Vagina (tissue), 2 donors: ENCODE results near the gene SDHC. TPM values are rescaled to one million over a fixed set of nuclear protein-coding genes. Genes with fewer than 3 reads are reported as not detected.
"Not testable (repeated sequence)": the region's sequence is repeated elsewhere in the genome, so short reads cannot be mapped to it uniquely, and the experiment has no call there.

Source experiments
- DNase-seq, 2 donors: peaks; one replicate each; pipeline ENCODE4 v3.0.0-alpha.2; 2017; ENCODE audit errors: extremely low spot score in 2 of 2
- H3K27ac ChIP-seq: fragments of 200-600 bp; sonication (generic); one replicate; pipeline ENCODE4 v1.5.1; 2019
- H3K27me3 ChIP-seq: fragments of 200-600 bp; sonication (generic); one replicate; pipeline ENCODE4 v1.5.1; 2019
- H3K36me3 ChIP-seq, 2 donors: fragments of 200-600 bp; sonication (generic); one replicate each; pipeline ENCODE4 v1.5.1; 2017 to 2019
- H3K4me1 ChIP-seq: fragments of 200-600 bp; sonication (generic); one replicate; pipeline ENCODE4 v1.5.1; 2019
- H3K4me3 ChIP-seq, 2 donors: fragments of 200-600 bp; sonication (generic); 1 replicate in 1 of 2; 2 replicates in 1 of 2; pipeline ENCODE4 v1.5.1; 2016 to 2019
- H3K9me3 ChIP-seq: fragments of 200-600 bp; sonication (generic); one replicate; pipeline ENCODE4 v1.5.1; 2019
- CTCF ChIP-seq, 3 experiments: fragments of 450-650 bp in 2 of 3; fragments of 200-600 bp in 1 of 3; sonication (generic) in 1 of 3; IDR thresholded peaks; one replicate each; pipeline ENCODE4 v1.5.1; 2017 to 2019; ENCODE audit warnings: antibody characterized with exemption in 3 of 3, mild to moderate bottlenecking in 2 of 3, moderate library complexity in 2 of 3
- POLR2A ChIP-seq, 2 donors: fragments of 450-650 bp; IDR thresholded peaks; one replicate each; pipeline ENCODE4 v1.6.1; 2017; ENCODE audit warnings: antibody characterized with exemption in 2 of 2, mild to moderate bottlenecking in 2 of 2, moderate library complexity in 2 of 2
- POLR2AphosphoS5 ChIP-seq, 2 donors: sonication (generic); formaldehyde crosslinking; IDR thresholded peaks; one replicate each; pipeline ENCODE4 v1.9.0; 2017; ENCODE audit warnings: antibody characterized with exemption in 2 of 2, mild to moderate bottlenecking in 2 of 2, low read depth in 1 of 2; ENCODE audit not compliant: insufficient read depth in 1 of 2
- intact Hi-C: fragments of 100-400 bp; cut with DNase I; formaldehyde crosslinking; loops from one replicate; pipeline ENCODE4 v1.15.1; 2023
- small RNA-seq: library from RNA; depleted of rRNA; stranded (forward); fragments of <200 nt; gene quantifications from one replicate; pipeline ENCODE3, GENCODE V24; 2016
- total RNA-seq: library from RNA; depleted of rRNA; stranded (reverse); fragments of >200 nt; gene quantifications from one replicate; pipeline ENCODE4 v1.2.3, GENCODE V29; 2016

The SDHC gene
- total RNA-seq, 1 donor from 2014 or later, result 44.9 TPM

- no peaks in the 10 kb centered on the region for H3K36me3 ChIP-seq
- no peaks in the 10 kb centered on the region for H3K9me3 ChIP-seq
- DNase-seq, result no peak
- H3K4me3 ChIP-seq, result no peak overlapping the region
- no peak overlapping the region for H3K27ac ChIP-seq
- intact Hi-C loops, result no loop called here
- no peaks in the 10 kb centered on the region for H3K27me3 ChIP-seq
- peaks cover 8% of the 10 kb centered on the region for H3K4me1 ChIP-seq
- TF ChIP-seq POLR2A (IDR thresholded peaks at IDR 0.05) (no peak), POLR2AphosphoS5 (IDR thresholded peaks at IDR 0.05; ENCODE audit: insufficient read depth in 1 of 2, low read depth in 1 of 2) (no peak), CTCF (IDR thresholded peaks at IDR 0.05) (no peak)
Observed at GRCh38 chr1:161404051-161404597, 89.9 kb downstream of the SDHC start.

- H3K27me3 ChIP-seq, H3K36me3 ChIP-seq, H3K4me1 ChIP-seq, H3K27ac ChIP-seq, H3K9me3 ChIP-seq, intact Hi-C loops, H3K4me3 ChIP-seq, DNase-seq: not testable (repeated sequence)
Observed at GRCh38 chr1:161406551-161406950, 92.4 kb downstream of the SDHC start.

- intact Hi-C loops, result no loop called here
- Histone ChIP-seq H3K36me3 (no peaks in the 10 kb centered on the region), H3K4me3 (no peak overlapping the region), H3K27ac (no peak overlapping the region), H3K27me3 (no peaks in the 10 kb centered on the region), H3K4me1 (no peaks in the 10 kb centered on the region), H3K9me3 (no peaks in the 10 kb centered on the region)
- DNase-seq, result no peak
- TF ChIP-seq POLR2AphosphoS5 (IDR thresholded peaks at IDR 0.05; ENCODE audit: insufficient read depth in 1 of 2, low read depth in 1 of 2), result no peak
- TF ChIP-seq POLR2A (IDR thresholded peaks at IDR 0.05), result no peak
- no peak for TF ChIP-seq CTCF (IDR thresholded peaks at IDR 0.05)
Observed at GRCh38 chr1:161407451-161407985, 93.3 kb downstream of the SDHC start.

DNA sequence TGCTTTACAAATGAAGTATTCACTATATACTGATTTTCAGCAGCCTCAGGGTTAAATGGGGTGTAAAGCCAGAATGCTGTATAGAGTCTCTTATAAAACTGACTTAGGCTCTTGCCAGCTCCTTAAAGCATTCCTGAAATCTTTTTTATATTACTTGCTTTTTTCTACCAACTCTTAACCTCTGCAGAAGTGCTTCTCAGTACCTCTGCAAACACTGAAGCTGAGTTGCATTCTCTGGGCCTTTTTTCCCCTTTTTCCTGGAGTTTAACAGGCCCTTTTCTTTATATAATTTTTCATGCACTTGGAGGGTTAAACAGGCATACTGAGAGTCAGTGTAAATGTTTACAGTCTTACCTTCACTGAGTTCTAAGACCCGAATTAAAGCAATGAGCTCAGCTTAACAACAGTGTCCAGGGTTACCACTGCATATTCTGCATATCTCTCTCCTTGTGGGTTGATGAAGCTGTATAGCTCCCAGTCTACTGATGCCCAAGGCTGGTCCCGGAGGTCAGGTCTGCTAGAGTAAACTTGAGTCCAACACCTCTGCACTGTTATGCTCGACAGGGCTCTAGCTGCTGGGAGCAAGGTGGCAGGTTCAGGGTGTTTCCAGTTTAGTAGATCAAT lies 94.4 kb downstream of the SDHC start:
- no peaks in the 10 kb centered on the region for H3K36me3 ChIP-seq
- TF ChIP-seq CTCF (IDR thresholded peaks at IDR 0.05) (no peak), POLR2A (IDR thresholded peaks at IDR 0.05) (no peak), POLR2AphosphoS5 (IDR thresholded peaks at IDR 0.05; ENCODE audit: insufficient read depth in 1 of 2, low read depth in 1 of 2) (no peak)
- H3K27me3 ChIP-seq, result no peaks in the 10 kb centered on the region
- intact Hi-C loops, result no loop called here
- H3K9me3 ChIP-seq, result no peaks in the 10 kb centered on the region
- H3K4me1 ChIP-seq, result no peaks in the 10 kb centered on the region
- H3K27ac ChIP-seq, result no peak overlapping the region
- H3K4me3 ChIP-seq, result no peak overlapping the region
- DNase-seq, result no peak

- H3K4me3 ChIP-seq, DNase-seq, H3K27ac ChIP-seq, H3K4me1 ChIP-seq, H3K9me3 ChIP-seq, H3K36me3 ChIP-seq, H3K27me3 ChIP-seq, intact Hi-C loops: not testable (repeated sequence)
Observed at GRCh38 chr1:161409848-161410635, 95.9 kb downstream of the SDHC start.

DNA sequence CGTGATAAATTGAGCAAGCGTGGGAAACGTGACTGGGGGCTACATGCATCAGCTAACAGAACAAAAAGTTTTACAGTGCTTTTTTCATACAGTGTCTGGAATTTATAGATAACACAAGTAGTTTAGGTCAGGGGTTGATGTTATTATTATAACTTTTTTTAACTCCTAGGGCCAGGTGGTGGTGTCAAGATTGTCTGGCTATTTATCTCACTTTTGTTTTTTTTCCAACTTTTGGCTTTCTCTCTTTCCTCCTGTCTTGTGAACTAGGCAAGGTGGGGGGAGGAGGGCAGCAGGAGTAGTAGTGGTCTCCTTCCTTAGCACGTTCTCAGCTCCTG lies 96.4 kb downstream of the SDHC start:
- H3K9me3 ChIP-seq, DNase-seq, H3K27ac ChIP-seq, H3K4me1 ChIP-seq, H3K36me3 ChIP-seq, intact Hi-C loops, H3K4me3 ChIP-seq, H3K27me3 ChIP-seq: not testable (repeated sequence)

Small RNA genes lying within 50 kb of the gene (small RNA-seq; reads per million reads assigned to genes)
- gene AL592295.2, result not detected
- not detected for gene RNU6-481P

Other genes starting within 250 kb of the SDHC start
- 14.5 TPM for gene ARHGAP30, start 244.5 kb upstream of the SDHC start, total RNA-seq
- gene NECTIN4, start 224.8 kb upstream of the SDHC start, total RNA-seq, result 42.7 TPM
- gene KLHDC9, start 216.0 kb upstream of the SDHC start, total RNA-seq, result 9.3 TPM
- 47.1 TPM for gene PFDN2, start 196.3 kb upstream of the SDHC start, total RNA-seq
- gene NIT1, start 196.3 kb upstream of the SDHC start, total RNA-seq, result 31.7 TPM
- 42.0 TPM for gene DEDD, start 181.7 kb upstream of the SDHC start, total RNA-seq
- gene UFC1, start 160.4 kb upstream of the SDHC start, total RNA-seq, result 61.1 TPM
- 19.4 TPM for gene USP21, start 154.9 kb upstream of the SDHC start, total RNA-seq
- gene PPOX, start 148.0 kb upstream of the SDHC start, total RNA-seq, result 16.7 TPM
- gene B4GALT3, start 136.9 kb upstream of the SDHC start, total RNA-seq, result 16.2 TPM
- gene ADAMTS4, start 115.3 kb upstream of the SDHC start, total RNA-seq, result 78.3 TPM
- 104 TPM for gene NDUFS2, start 112.0 kb upstream of the SDHC start, total RNA-seq
- gene FCER1G, start 99.1 kb upstream of the SDHC start, total RNA-seq, result 64.8 TPM
- gene APOA2, start 90.8 kb upstream of the SDHC start, total RNA-seq, result not detected
- gene TOMM40L, start 88.3 kb upstream of the SDHC start, total RNA-seq, result 15.0 TPM
- gene NR1I3, start 76.2 kb upstream of the SDHC start, total RNA-seq, result not detected
- 3.7 TPM for gene PCP4L1, start 55.6 kb upstream of the SDHC start, total RNA-seq
- gene MPZ, start 4.4 kb upstream of the SDHC start, total RNA-seq, result 3.7 TPM
- not detected for gene CFAP126, start 53.5 kb downstream of the SDHC start, total RNA-seq
- gene FCGR2A, start 191.1 kb downstream of the SDHC start, total RNA-seq, result 26.3 TPM
- gene HSPA6, start 210.2 kb downstream of the SDHC start, total RNA-seq, result 0.98 TPM
- 14.2 TPM for gene FCGR3A, start 235.4 kb downstream of the SDHC start, total RNA-seq